ENCODE measurements around the gene C1R.
A peak's percentile ranks its signal among the peaks of the same experiment; 100 is the strongest.

Gene C1R

GRCh38 chr12:7083125-7083524 lies 9.1 kb downstream of the C1R start:
- Histone ChIP-seq H3K27ac (ENCODE audit: extremely low read depth, low read depth, low read length) (no peak overlapping the region), H3K36me3 (ENCODE audit: control insufficient read depth in 2 of 2, insufficient read depth in 1 of 2, low read length in 2 of 2) (peaks cover 0 to 16% of the 10 kb centered on the region in 2 experiments; a peak in 2 of 3 replicates), H3K4me1 (ENCODE audit: control insufficient read depth, insufficient read depth, low read length) (no peaks in the 10 kb centered on the region), H3K9me3 (ENCODE audit: control insufficient read depth, insufficient read depth, low read depth, low read length) (no peaks in the 10 kb centered on the region), H3K4me3 (ENCODE audit: low read depth, low read length) (no peak overlapping the region)
- TF ChIP-seq ZNF658 (tag by site-specific recombination; IDR thresholded peaks at IDR 0.05) (no peak), ZSCAN30 (tag by site-specific recombination; IDR thresholded peaks at IDR 0.05) (no peak), ELK4 (IDR thresholded peaks at IDR 0.05; ENCODE audit: borderline replicate concordance, low read depth, low read length) (no peak), SALL2 (tag by site-specific recombination; IDR thresholded peaks at IDR 0.05; ENCODE audit: borderline replicate concordance) (0 out of 2 replicates have a peak, but pooled peaks have one; percentile 65), ZNF157 (tag by site-specific recombination; IDR thresholded peaks at IDR 0.05) (0 out of 2 replicates have a peak, but pooled peaks have one; percentile 33), ZNF23 (tag by site-specific recombination; IDR thresholded peaks at IDR 0.05; ENCODE audit: borderline replicate concordance) (peak; percentile 38; the same call in 1 of the 2 replicates), ZNF707 (tag by site-specific recombination; IDR thresholded peaks at IDR 0.05) (peak; percentile 54; the same call in 1 of the 2 replicates), ZSCAN18 (tag by site-specific recombination; IDR thresholded peaks at IDR 0.05) (peak; percentile 62; the same call in 1 of the 2 replicates), ZNF473 (tag by site-specific recombination; IDR thresholded peaks at IDR 0.05) (0 out of 2 replicates have a peak, but pooled peaks have one; percentile 59), ZNF169 (tag by site-specific recombination; IDR thresholded peaks at IDR 0.05) (peak; percentile 71; the same call in 1 of the 2 replicates), ZNF221 (tag by site-specific recombination; IDR thresholded peaks at IDR 0.05; ENCODE audit: borderline replicate concordance) (no peak), ZNF488 (tag by site-specific recombination; IDR thresholded peaks at IDR 0.05) (peak; percentile 61; the same call in 1 of the 2 replicates), ZNF76 (tag by site-specific recombination; IDR thresholded peaks at IDR 0.05; ENCODE audit: borderline replicate concordance, low read depth) (no peak), ZNF580 (tag by site-specific recombination; IDR thresholded peaks at IDR 0.05) (0 out of 2 replicates have a peak, but pooled peaks have one; percentile 44), PRDM2 (tag by site-specific recombination; IDR thresholded peaks at IDR 0.05; ENCODE audit: borderline replicate concordance) (peak; percentile 73; the same call in 1 of the 2 replicates), ZNF785 (tag by site-specific recombination; IDR thresholded peaks at IDR 0.05) (peak; percentile 51; the same call in 1 of the 2 replicates), ZNF670 (tag by site-specific recombination; IDR thresholded peaks at IDR 0.05; ENCODE audit: low read depth) (peak; percentile 80; the same call in 1 of the 2 replicates), ZNF266 (tag by site-specific recombination; IDR thresholded peaks at IDR 0.05; ENCODE audit: low read depth) (0 out of 2 replicates have a peak, but pooled peaks have one; percentile 38)
- ChIA-PET POLR2A (no interaction called here), CTCF (interaction anchor here (0.6 kb wide), 1 partner anchor 26 kb away, joined by 3 read pairs; no protein-coding TSS in a partner anchor)
